HCT116 (cell line): ENCODE data around the gene ZBTB16. TPM values are rescaled to one million over a fixed set of nuclear protein-coding genes. Genes with fewer than 3 reads are reported as not detected.

Experiments
- ATAC-seq: fragments of 200-7000 bp; cut with Tn5 transposase; 2 replicates; pipeline ENCODE4 v1.9.1; 2020; ENCODE audit warnings: mild to moderate bottlenecking, moderate library complexity
- BruUV-seq: library from RNA; stranded (reverse); fragments of 400-500 nt; replicated peaks from 2 replicates; lab custom pipeline; 2021; lab: Mats Ljungman, UMichigan
- CTCF ChIA-PET: fragments of 300-600 bp; sonication (Branson Sonifier 250); formaldehyde crosslinking; loops from one replicate; lab custom pipeline; 2021; ENCODE audit warnings: antibody characterized with exemption; lab: Charles Lee
- POLR2A ChIA-PET: fragments of 300-600, 350-600 bp; sonication (Branson Sonifier 250); formaldehyde crosslinking; loops from one replicate; lab custom pipeline; 2021; ENCODE audit warnings: antibody characterized with exemption; lab: Charles Lee
- RAD21 ChIA-PET, 2 experiments: fragments of 300-600 bp; sonication (Branson Sonifier 250); formaldehyde crosslinking; loops; one replicate each; lab custom pipeline; 2023; ENCODE audit warnings: low total read pairs in 2 of 2; ENCODE audit not compliant: uncharacterized antibody in 2 of 2, unreplicated experiment in 2 of 2, low non-redundant PET in 1 of 2; lab: Charles Lee
- DNase-seq: peaks from one replicate; pipeline ENCODE4 v3.0.0-alpha.2; 2010; ENCODE audit warnings: low read depth, low spot score
- H2AFZ ChIP-seq: fragments of 200-600 bp; shearing (Covaris generic), sonication (generic); 2 replicates; pipeline ENCODE4 v1.6.1; 2017; ENCODE audit warnings: low read depth, mixed run types, mixed read lengths, antibody characterized with exemption, low read length; ENCODE audit not compliant: poor library complexity, severe bottlenecking
- H3K27ac ChIP-seq: 2 replicates; pipeline ENCODE4 v1.5.1; 2012; ENCODE audit warnings: low read depth, low read length
- H3K27me3 ChIP-seq: fragments of 200-600 bp; sonication (generic); 2 replicates; pipeline ENCODE4 v1.6.1; 2016; ENCODE audit warnings: mixed run types, low read length, mixed read lengths; ENCODE audit not compliant: insufficient read depth
- H3K36me3 ChIP-seq, 2 experiments: fragments of 200-500 bp in 1 of 2; fragments of 200-600 bp in 1 of 2; sonication (Bioruptor generic) in 1 of 2; sonication (generic) in 1 of 2; 2 replicates each; pipeline versions ENCODE4 v1.5.1 to v1.6.1; 2014 to 2016; ENCODE audit warnings: low read length in 2 of 2, inconsistent platforms in 1 of 2, mixed read lengths in 1 of 2, mixed run types in 1 of 2; ENCODE audit not compliant: insufficient read depth in 2 of 2, control insufficient read depth in 1 of 2
- H3K4me1 ChIP-seq, 2 experiments: fragments of 200-600 bp in 1 of 2; sonication (generic) in 1 of 2; 2 replicates each; pipeline versions ENCODE4 v1.5.1 to v1.6.1; 2012 to 2017; ENCODE audit warnings: low read length in 2 of 2, inconsistent platforms in 1 of 2, mild to moderate bottlenecking in 1 of 2, mixed read lengths in 1 of 2, mixed run types in 1 of 2, moderate library complexity in 1 of 2; ENCODE audit not compliant: insufficient read depth in 2 of 2, control insufficient read depth in 1 of 2
- H3K4me2 ChIP-seq: fragments of 200-600 bp; sonication (generic); 2 replicates; pipeline ENCODE4 v1.6.1; 2017; ENCODE audit warnings: mixed run types, low read length, mixed read lengths
- H3K4me3 ChIP-seq, 2 experiments: fragments of 200-600 bp in 1 of 2; sonication (generic) in 1 of 2; replicated peaks in 1 of 2; 2 replicates each; pipeline ENCODE4 v1.5.1; 2011 to 2016; ENCODE audit warnings: low read length in 2 of 2, control low read depth in 1 of 2, low read depth in 1 of 2, mild to moderate bottlenecking in 1 of 2, mixed read lengths in 1 of 2, mixed run types in 1 of 2
- H3K79me2 ChIP-seq: fragments of 200-600 bp; sonication (generic); 2 replicates; pipeline ENCODE4 v1.6.1; 2017; ENCODE audit warnings: mild to moderate bottlenecking, mixed run types, low read length, moderate library complexity, mixed read lengths; ENCODE audit not compliant: insufficient read depth
- H3K9ac ChIP-seq: fragments of 200-600 bp; sonication (generic); 2 replicates; pipeline ENCODE4 v1.6.1; 2016; ENCODE audit warnings: low read length, mixed read lengths
- H3K9me2 ChIP-seq: fragments of 200-600 bp; sonication (generic), shearing (Covaris generic); 2 replicates; pipeline ENCODE4 v1.6.1; 2017; ENCODE audit warnings: mixed run types, mild to moderate bottlenecking, moderate library complexity; ENCODE audit not compliant: insufficient read depth
- H3K9me3 ChIP-seq, 2 experiments: fragments of 200-500 bp in 1 of 2; fragments of 200-600 bp in 1 of 2; sonication (Bioruptor generic) in 1 of 2; sonication (generic) in 1 of 2; 2 replicates each; pipeline ENCODE4 v1.6.1; 2014 to 2017; ENCODE audit warnings: low read length in 2 of 2, mixed read lengths in 2 of 2, inconsistent platforms in 1 of 2, low read depth in 1 of 2, mild to moderate bottlenecking in 1 of 2, mixed run types in 1 of 2, moderate library complexity in 1 of 2; ENCODE audit not compliant: control insufficient read depth in 1 of 2, insufficient read depth in 1 of 2
- H4K20me1 ChIP-seq: fragments of 200-600 bp; sonication (generic), shearing (Covaris generic); 2 replicates; pipeline ENCODE4 v1.6.1; 2017; ENCODE audit warnings: mixed run types, mild to moderate bottlenecking, moderate library complexity; ENCODE audit not compliant: insufficient read depth
- EGR1 ChIP-seq: IDR thresholded peaks from 2 replicates; pipeline ENCODE4 v1.6.1; 2012; ENCODE audit warnings: low read depth
- POLR2A ChIP-seq: IDR thresholded peaks from 2 replicates; pipeline ENCODE4 v1.7.0; 2011; ENCODE audit warnings: borderline replicate concordance; ENCODE audit not compliant: insufficient read depth, insufficient read length; ENCODE audit errors: extremely low read depth
- TCF7L2 ChIP-seq: IDR thresholded peaks from 2 replicates; pipeline ENCODE4 v1.7.0; 2011; ENCODE audit warnings: borderline replicate concordance, inconsistent platforms; ENCODE audit not compliant: insufficient read depth, insufficient read length; ENCODE audit errors: extremely low read depth
- intact Hi-C: fragments of 100-400 bp; cut with micrococcal nuclease; formaldehyde crosslinking; loops from 2 replicates; pipeline ENCODE4 v1.10.0; 2022
- total RNA-seq: library from RNA; stranded (reverse); gene quantifications from one replicate; pipeline ENCODE4 v1.2.1, GENCODE V29; 2021; ENCODE audit not compliant: unreplicated experiment
- TF ChIP-seq, protein P1 (sequence below): IDR thresholded peaks from 2 replicates; pipeline ENCODE4 v1.6.1; 2012
- TF ChIP-seq, protein P2 (sequence below), 3 experiments: fragments of 200-600 bp in 1 of 3; sonication (generic) in 1 of 3; IDR thresholded peaks in 2 of 3; conservative IDR thresholded peaks in 1 of 3; 2 replicates each; pipeline ENCODE4 v1.5.1; 2012 to 2017; ENCODE audit warnings: low read depth in 2 of 3, low read length in 2 of 3, antibody characterized with exemption in 1 of 3, borderline replicate concordance in 1 of 3, control low read depth in 1 of 3, mild to moderate bottlenecking in 1 of 3, mixed read lengths in 1 of 3, mixed run types in 1 of 3, moderate library complexity in 1 of 3; ENCODE audit not compliant: insufficient read depth in 1 of 3

ZBTB16 gene
- total RNA-seq, 1 experiment from 2014 or later, result 0.30 TPM

DNA sequence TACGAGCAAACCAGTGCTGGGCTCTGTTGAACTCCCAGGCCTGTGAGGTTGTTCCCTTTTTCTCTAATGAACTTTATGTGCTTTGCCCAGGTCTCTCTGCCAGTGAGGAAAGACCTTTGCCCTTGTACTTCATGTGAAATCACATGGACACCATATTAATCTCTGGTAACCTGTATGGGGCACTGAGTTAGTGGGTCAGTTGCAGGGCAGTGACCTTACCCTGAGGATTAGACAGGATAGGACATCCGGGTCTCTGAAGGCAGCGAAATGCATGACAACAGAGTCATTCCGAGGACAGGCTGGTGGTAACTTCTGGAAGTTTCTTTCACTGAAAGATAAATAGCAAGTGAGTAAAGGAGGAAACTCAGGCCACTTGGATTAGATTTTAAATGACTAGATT is 93.7 kb downstream of the ZBTB16 start:
- ATAC-seq (no peak), DNase-seq (no peak)
- H2AFZ ChIP-seq, result no peak overlapping the region
- H3K4me1 ChIP-seq, result no peaks in the 10 kb centered on the region
- H3K27me3 ChIP-seq, result peaks cover 70% of the 10 kb centered on the region
- no peak overlapping the region for H3K4me2 ChIP-seq
- ChIA-PET POLR2A (no interaction called here), RAD21 (no interaction called here), CTCF (no interaction called here)
- no peak overlapping the region for H3K9ac ChIP-seq
- H4K20me1 ChIP-seq, result no peaks in the 10 kb centered on the region
- no peaks in the 10 kb centered on the region for H3K9me2 ChIP-seq
- no peak overlapping the region for H3K27ac ChIP-seq
- H3K79me2 ChIP-seq, result no peaks in the 10 kb centered on the region
- no peak overlapping the region for H3K4me3 ChIP-seq
- TF ChIP-seq POLR2A (no peak), EGR1 (no peak)
- TF ChIP-seq, protein P1, sequence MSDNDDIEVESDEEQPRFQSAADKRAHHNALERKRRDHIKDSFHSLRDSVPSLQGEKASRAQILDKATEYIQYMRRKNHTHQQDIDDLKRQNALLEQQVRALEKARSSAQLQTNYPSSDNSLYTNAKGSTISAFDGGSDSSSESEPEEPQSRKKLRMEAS, result no peak
- no peaks in the 10 kb centered on the region for H3K9me3 ChIP-seq
- BruUV-seq, result no TSS peak
- intact Hi-C loops, result loop anchor here (1.0 kb wide), 1 partner anchor 19 kb away; no protein-coding TSS in a partner anchor
- H3K36me3 ChIP-seq, result no peaks in the 10 kb centered on the region

DNA sequence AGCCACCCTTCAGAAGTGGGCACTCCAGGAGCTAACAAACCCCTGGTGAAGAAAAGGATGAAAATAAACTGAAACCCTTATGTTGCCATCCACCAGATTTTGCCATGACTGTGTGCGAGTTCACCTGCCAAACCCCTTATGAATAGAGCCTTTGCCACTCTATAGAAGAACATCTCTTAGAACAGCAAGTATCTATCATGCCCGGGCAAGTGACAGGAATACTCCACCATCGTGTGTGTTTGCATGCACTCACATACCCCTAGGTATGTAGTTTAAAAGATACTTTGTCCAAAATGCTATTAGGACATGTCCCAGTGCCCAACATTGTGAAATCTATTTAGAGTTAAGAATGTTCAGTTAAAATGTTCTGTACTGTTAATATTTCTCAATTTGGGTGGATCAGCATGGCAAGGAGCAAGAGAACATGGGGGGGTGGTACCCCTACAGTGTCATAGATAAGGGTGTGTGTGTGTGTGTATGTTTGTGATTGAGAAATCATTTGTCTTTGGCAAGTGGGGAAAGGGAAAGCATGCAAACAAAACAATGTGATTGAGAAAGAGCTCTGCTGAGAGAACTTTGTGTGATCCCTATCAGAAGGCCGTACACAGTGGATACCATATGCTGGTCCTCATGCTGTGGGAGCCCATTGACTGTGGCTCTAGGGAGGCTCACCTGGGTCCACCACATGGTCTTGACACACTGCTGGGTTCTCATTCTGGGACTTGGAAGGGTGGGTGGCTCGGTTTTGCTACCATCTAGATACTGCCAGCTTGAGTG is 94.9 kb downstream of the ZBTB16 start:
- CTCF ChIA-PET, result interaction anchor here (0.6 kb wide), 1 partner anchor 81 kb away, joined by 4 read pairs; no protein-coding TSS in a partner anchor
- Histone ChIP-seq H3K9me2 (no peaks in the 10 kb centered on the region), H2AFZ (no peak overlapping the region), H3K79me2 (no peaks in the 10 kb centered on the region), H3K9me3 (no peaks in the 10 kb centered on the region), H3K4me3 (no peak overlapping the region), H3K4me2 (no peak overlapping the region), H3K27me3 (peaks cover 73% of the 10 kb centered on the region), H3K9ac (no peak overlapping the region), H3K36me3 (no peaks in the 10 kb centered on the region), H4K20me1 (no peaks in the 10 kb centered on the region), H3K4me1 (peaks cover 6 to 7% of the 10 kb centered on the region in 2 experiments), H3K27ac (no peak overlapping the region)
- TF ChIP-seq TCF7L2, result no peak
- TF ChIP-seq, protein P2, sequence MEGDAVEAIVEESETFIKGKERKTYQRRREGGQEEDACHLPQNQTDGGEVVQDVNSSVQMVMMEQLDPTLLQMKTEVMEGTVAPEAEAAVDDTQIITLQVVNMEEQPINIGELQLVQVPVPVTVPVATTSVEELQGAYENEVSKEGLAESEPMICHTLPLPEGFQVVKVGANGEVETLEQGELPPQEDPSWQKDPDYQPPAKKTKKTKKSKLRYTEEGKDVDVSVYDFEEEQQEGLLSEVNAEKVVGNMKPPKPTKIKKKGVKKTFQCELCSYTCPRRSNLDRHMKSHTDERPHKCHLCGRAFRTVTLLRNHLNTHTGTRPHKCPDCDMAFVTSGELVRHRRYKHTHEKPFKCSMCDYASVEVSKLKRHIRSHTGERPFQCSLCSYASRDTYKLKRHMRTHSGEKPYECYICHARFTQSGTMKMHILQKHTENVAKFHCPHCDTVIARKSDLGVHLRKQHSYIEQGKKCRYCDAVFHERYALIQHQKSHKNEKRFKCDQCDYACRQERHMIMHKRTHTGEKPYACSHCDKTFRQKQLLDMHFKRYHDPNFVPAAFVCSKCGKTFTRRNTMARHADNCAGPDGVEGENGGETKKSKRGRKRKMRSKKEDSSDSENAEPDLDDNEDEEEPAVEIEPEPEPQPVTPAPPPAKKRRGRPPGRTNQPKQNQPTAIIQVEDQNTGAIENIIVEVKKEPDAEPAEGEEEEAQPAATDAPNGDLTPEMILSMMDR (IDR thresholded peaks at IDR 0.05 in 2 of 3, conservative IDR thresholded peaks at IDR 0.05 in 1 of 3; ENCODE audit: borderline replicate concordance in 1 of 3, insufficient read depth in 1 of 3, low read depth in 2 of 3, low read length in 2 of 3), result no peak
- no peak for DNase-seq
- intact Hi-C loops, result no loop called here
- RAD21 ChIA-PET, result no interaction called here
- ATAC-seq, result no peak
- POLR2A ChIA-PET, result no interaction called here
- no TSS peak for BruUV-seq
